H9 (cell line): ENCODE measurements around the gene PLA2G5. TPM values are rescaled to one million over a fixed set of nuclear protein-coding genes. Genes with fewer than 3 reads are reported as not detected.

ENCODE experiments used
- DNase-seq: peaks from one replicate; pipeline ENCODE4 v3.0.0-alpha.2; 2017
- H2AFZ ChIP-seq: one replicate; pipeline ENCODE4 v1.6.1; 2013; ENCODE audit warnings: mild to moderate bottlenecking, low read length, control low read depth, moderate library complexity
- H2AK5ac ChIP-seq: 2 replicates; pipeline ENCODE4 v1.6.1; 2013; ENCODE audit warnings: low read length, control low read depth, mixed read lengths; ENCODE audit not compliant: insufficient read length
- H2BK120ac ChIP-seq: one replicate; pipeline ENCODE4 v1.6.1; 2013; ENCODE audit warnings: low read depth, mild to moderate bottlenecking, low read length, control low read depth, inconsistent platforms; ENCODE audit not compliant: poor library complexity, severe bottlenecking
- H2BK12ac ChIP-seq: 2 replicates; pipeline ENCODE4 v1.6.1; 2013; ENCODE audit warnings: low read length, control low read depth, mixed read lengths, low read depth; ENCODE audit not compliant: insufficient read length
- H2BK15ac ChIP-seq: 2 replicates; pipeline ENCODE4 v1.6.1; 2013; ENCODE audit warnings: low read depth, low read length, control low read depth
- H2BK20ac ChIP-seq: one replicate; pipeline ENCODE4 v1.6.1; 2013; ENCODE audit warnings: low read depth, mild to moderate bottlenecking, low read length, control low read depth, inconsistent platforms; ENCODE audit not compliant: poor library complexity, severe bottlenecking
- H2BK5ac ChIP-seq: 2 replicates; pipeline ENCODE4 v1.6.1; 2013; ENCODE audit warnings: low read length, control low read depth, mixed read lengths; ENCODE audit not compliant: insufficient read length
- H3K14ac ChIP-seq: 2 replicates; pipeline ENCODE4 v1.6.1; 2013; ENCODE audit warnings: low read length, control low read depth; ENCODE audit not compliant: insufficient read depth
- H3K18ac ChIP-seq: 2 replicates; pipeline ENCODE4 v1.6.1; 2013; ENCODE audit warnings: low read depth, mild to moderate bottlenecking, mixed read lengths, low read length, control low read depth; ENCODE audit not compliant: insufficient read length
- H3K23ac ChIP-seq: 2 replicates; pipeline ENCODE4 v1.6.1; 2013; ENCODE audit warnings: low read length, control low read depth, mixed read lengths, low read depth; ENCODE audit not compliant: insufficient read length
- H3K23me2 ChIP-seq: 2 replicates; pipeline ENCODE4 v1.6.1; 2013; ENCODE audit warnings: low read depth, mild to moderate bottlenecking, mixed read lengths, low read length, control low read depth; ENCODE audit not compliant: insufficient read length, poor library complexity, severe bottlenecking
- H3K27ac ChIP-seq: 2 replicates; pipeline ENCODE4 v1.5.1; 2013; ENCODE audit warnings: low read length, control low read depth, mixed read lengths, low read depth; ENCODE audit not compliant: insufficient read length
- H3K27me3 ChIP-seq: 2 replicates; pipeline ENCODE4 v1.6.1; 2013; ENCODE audit warnings: low read length, control low read depth, inconsistent platforms; ENCODE audit not compliant: insufficient read depth
- H3K4ac ChIP-seq: 2 replicates; pipeline ENCODE4 v1.6.1; 2013; ENCODE audit warnings: low read depth, mild to moderate bottlenecking, control low read depth, inconsistent platforms, low read length, moderate library complexity
- H3K4me1 ChIP-seq: 2 replicates; pipeline ENCODE4 v1.6.1; 2013; ENCODE audit warnings: low read length, control low read depth, inconsistent platforms; ENCODE audit not compliant: insufficient read depth
- H3K4me2 ChIP-seq: 2 replicates; pipeline ENCODE4 v1.6.1; 2013; ENCODE audit warnings: low read length, control low read depth, mixed read lengths; ENCODE audit not compliant: insufficient read length, insufficient read depth
- H3K56ac ChIP-seq: 2 replicates; pipeline ENCODE4 v1.6.1; 2013; ENCODE audit warnings: low read depth, mild to moderate bottlenecking, mixed read lengths, low read length, control low read depth; ENCODE audit not compliant: insufficient read length
- H3K79me1 ChIP-seq: 2 replicates; pipeline ENCODE4 v1.6.1; 2013; ENCODE audit warnings: low read depth, mild to moderate bottlenecking, moderate library complexity, low read length, control low read depth, inconsistent platforms; ENCODE audit not compliant: insufficient read depth, poor library complexity, severe bottlenecking
- H3K79me2 ChIP-seq: 2 replicates; pipeline ENCODE4 v1.6.1; 2013; ENCODE audit warnings: low read length, control low read depth, inconsistent platforms; ENCODE audit not compliant: insufficient read depth
- H3K9ac ChIP-seq: 2 replicates; pipeline ENCODE4 v1.6.1; 2013; ENCODE audit warnings: low read length, control low read depth, mixed read lengths; ENCODE audit not compliant: insufficient read length; ENCODE audit errors: extremely low read depth
- H3K9me3 ChIP-seq: one replicate; pipeline ENCODE4 v1.6.1; 2013; ENCODE audit warnings: low read depth, low read length, inconsistent platforms; ENCODE audit not compliant: control insufficient read depth
- H3T11ph ChIP-seq: one replicate; pipeline ENCODE4 v1.6.1; 2013; ENCODE audit warnings: mild to moderate bottlenecking, low read length, control low read depth, inconsistent platforms
- H4K20me1 ChIP-seq: one replicate; pipeline ENCODE4 v1.6.1; 2013; ENCODE audit not compliant: control insufficient read depth, insufficient read length, insufficient read depth
- H4K5ac ChIP-seq: 2 replicates; pipeline ENCODE4 v1.6.1; 2013; ENCODE audit warnings: low read depth, mild to moderate bottlenecking, mixed read lengths, low read length, control low read depth; ENCODE audit not compliant: insufficient read length
- H4K8ac ChIP-seq: replicated peaks from 2 replicates; pipeline ENCODE4 v1.6.1; 2013; ENCODE audit warnings: low read length, control low read depth, mixed read lengths, low read depth; ENCODE audit not compliant: insufficient read length
- H4K91ac ChIP-seq: 2 replicates; pipeline ENCODE4 v1.6.1; 2013; ENCODE audit warnings: low read depth, mild to moderate bottlenecking, moderate library complexity, mixed read lengths, low read length, control low read depth; ENCODE audit not compliant: insufficient read length
- H3K27ac Mint-ChIP-seq, 3 experiments: 2 replicates in 2 of 3; 3 replicates in 1 of 3; pipeline ENCODE4 v1.8.0; 2020 to 2021; ENCODE audit warnings: mixed read lengths in 3 of 3, mild to moderate bottlenecking in 1 of 3, moderate library complexity in 1 of 3
- H3K27me3 Mint-ChIP-seq: 2 replicates; pipeline ENCODE4 v1.8.0; 2021; ENCODE audit warnings: low read depth, mild to moderate bottlenecking, moderate library complexity, mixed read lengths
- H3K36me3 Mint-ChIP-seq, 3 experiments: 2 replicates in 2 of 3; 3 replicates in 1 of 3; pipeline ENCODE4 v1.8.0; 2020 to 2021; ENCODE audit warnings: low read depth in 3 of 3, mixed read lengths in 3 of 3; ENCODE audit not compliant: insufficient read depth in 1 of 3
- H3K4me1 Mint-ChIP-seq, 2 experiments: 2 replicates each; pipeline ENCODE4 v1.8.0; 2020; ENCODE audit warnings: mixed read lengths in 2 of 2
- H3K4me3 Mint-ChIP-seq, 2 experiments: 2 replicates in 1 of 2; 3 replicates in 1 of 2; pipeline ENCODE4 v1.8.0; 2020 to 2021; ENCODE audit warnings: mild to moderate bottlenecking in 2 of 2, mixed read lengths in 2 of 2, moderate library complexity in 1 of 2
- H3K9me3 Mint-ChIP-seq, 2 experiments: 2 replicates in 1 of 2; 3 replicates in 1 of 2; pipeline ENCODE4 v1.8.0; 2020; ENCODE audit warnings: mild to moderate bottlenecking in 2 of 2, mixed read lengths in 2 of 2, moderate library complexity in 1 of 2
- CTCF ChIP-seq: fragments of 200-600 bp; sonication (generic); conservative IDR thresholded peaks from 3 replicates; pipeline ENCODE4 v1.8.0; 2021; ENCODE audit warnings: antibody characterized with exemption, mild to moderate bottlenecking
- WGBS: extraction: QIAGEN DNeasy Blood & Tissue Kit; methylation state at CpG from one replicate; pipeline ENCODE4 v1.1.7; 2013; ENCODE audit warnings: missing lambda C conversion rate, low lambda C conversion rate, mixed read lengths; ENCODE audit not compliant: insufficient read length; ENCODE audit errors: extremely low coverage; 5-methylcytosine and 5-hydroxymethylcytosine counted together
- total RNA-seq: library from RNA; stranded (reverse); gene quantifications from 2 replicates; pipeline ENCODE4 v1.2.1, GENCODE V29; 2021

Gene PLA2G5
- total RNA-seq, 1 experiment from 2014 or later = not detected

GRCh38 chr1:20047096-20047495 is 22.9 kb upstream of the PLA2G5 start:
- Histone ChIP-seq H4K20me1 (no peaks in the 10 kb centered on the region), H3K27ac (no peak overlapping the region), H2AK5ac (no peak overlapping the region), H2BK120ac (no peak overlapping the region), H3K23ac (no peak overlapping the region), H2BK12ac (no peak overlapping the region), H4K5ac (no peak overlapping the region), H3K9ac (no peak overlapping the region), H3K27me3 (no peaks in the 10 kb centered on the region), H2BK15ac (no peak overlapping the region), H3K4ac (no peak overlapping the region), H3K56ac (no peak overlapping the region), H3K4me1 (no peaks in the 10 kb centered on the region), H3K18ac (no peak overlapping the region), H3T11ph (no peak overlapping the region), H3K9me3 (peaks cover 19% of the 10 kb centered on the region), H3K23me2 (no peaks in the 10 kb centered on the region), H2AFZ (no peak overlapping the region), H3K4me2 (no peak overlapping the region), H2BK20ac (no peak overlapping the region), H4K8ac (no peak overlapping the region), H2BK5ac (no peak overlapping the region), H3K14ac (no peak overlapping the region), H3K79me2 (no peaks in the 10 kb centered on the region), H3K79me1 (no peaks in the 10 kb centered on the region), H4K91ac (no peak overlapping the region)
- peaks cover 10 to 25% (median 22%) of the 10 kb centered on the region in 3 experiments for H3K36me3 Mint-ChIP-seq
- no peak overlapping the region for H3K4me3 Mint-ChIP-seq
- H3K4me1 Mint-ChIP-seq = 0 out of 4 replicates have a peak, but pooled peaks cover 0 to 4% of the 10 kb centered on the region in 2 experiments
- DNase-seq = no peak
- no peak for TF ChIP-seq CTCF
- WGBS = no CpG with 5 or more reads among the region's 1 CpG
- H3K27me3 Mint-ChIP-seq = 0 out of 2 replicates have a peak, but pooled peaks cover 2% of the 10 kb centered on the region
- peaks cover 43 to 45% of the 10 kb centered on the region in 2 experiments for H3K9me3 Mint-ChIP-seq
- H3K27ac Mint-ChIP-seq = no peak overlapping the region
